Upper lobe of right lung (tissue), 1 donor: Measurements from ENCODE around the gene ERP29. TPM values are rescaled to one million over a fixed set of nuclear protein-coding genes. Genes with fewer than 3 reads are reported as not detected.

Experiments used
- ATAC-seq: fragments of 200-7000 bp; cut with Tn5 transposase; one replicate; pipeline ENCODE4 v1.9.1; 2020; ENCODE audit warnings: mild to moderate bottlenecking, moderate library complexity
- DNase-seq: peaks from one replicate; pipeline ENCODE4 v3.0.0-alpha.2; 2020
- H3K27ac ChIP-seq: fragments of 200-600 bp; one replicate; pipeline ENCODE4 v1.8.0; 2022
- H3K27me3 ChIP-seq: fragments of 200-600 bp; one replicate; pipeline ENCODE4 v1.8.0; 2022; ENCODE audit warnings: mild to moderate bottlenecking
- H3K36me3 ChIP-seq: fragments of 200-600 bp; one replicate; pipeline ENCODE4 v1.8.0; 2022
- H3K4me1 ChIP-seq: fragments of 200-600 bp; one replicate; pipeline ENCODE4 v1.8.0; 2022
- H3K4me3 ChIP-seq: fragments of 200-600 bp; one replicate; pipeline ENCODE4 v1.8.0; 2022; ENCODE audit warnings: mild to moderate bottlenecking
- H3K9me3 ChIP-seq: fragments of 200-600 bp; one replicate; pipeline ENCODE4 v1.8.0; 2022
- intact Hi-C: fragments of 100-400 bp; cut with DNase I; formaldehyde crosslinking; loops from one replicate; pipeline ENCODE4 v1.11.0; 2022
- total RNA-seq: library from RNA; stranded (reverse); fragmentation: NEBNext Ultra II Directional; extraction: Animal tissue kit (Norgen Biotek cat#: 25700); gene quantifications from one replicate; pipeline ENCODE4 v1.2.1, GENCODE V29; 2021
- TF ChIP-seq, protein P1 (sequence below): fragments of 200-600 bp; IDR thresholded peaks from one replicate; pipeline ENCODE4 v1.8.0; 2022; ENCODE audit warnings: antibody characterized with exemption
- donor health status: DM: no; HTN: yes; CAD: no; lungs with severe emphysema.

ERP29 gene
- total RNA-seq, 1 donor from 2014 or later = 160 TPM

DNA sequence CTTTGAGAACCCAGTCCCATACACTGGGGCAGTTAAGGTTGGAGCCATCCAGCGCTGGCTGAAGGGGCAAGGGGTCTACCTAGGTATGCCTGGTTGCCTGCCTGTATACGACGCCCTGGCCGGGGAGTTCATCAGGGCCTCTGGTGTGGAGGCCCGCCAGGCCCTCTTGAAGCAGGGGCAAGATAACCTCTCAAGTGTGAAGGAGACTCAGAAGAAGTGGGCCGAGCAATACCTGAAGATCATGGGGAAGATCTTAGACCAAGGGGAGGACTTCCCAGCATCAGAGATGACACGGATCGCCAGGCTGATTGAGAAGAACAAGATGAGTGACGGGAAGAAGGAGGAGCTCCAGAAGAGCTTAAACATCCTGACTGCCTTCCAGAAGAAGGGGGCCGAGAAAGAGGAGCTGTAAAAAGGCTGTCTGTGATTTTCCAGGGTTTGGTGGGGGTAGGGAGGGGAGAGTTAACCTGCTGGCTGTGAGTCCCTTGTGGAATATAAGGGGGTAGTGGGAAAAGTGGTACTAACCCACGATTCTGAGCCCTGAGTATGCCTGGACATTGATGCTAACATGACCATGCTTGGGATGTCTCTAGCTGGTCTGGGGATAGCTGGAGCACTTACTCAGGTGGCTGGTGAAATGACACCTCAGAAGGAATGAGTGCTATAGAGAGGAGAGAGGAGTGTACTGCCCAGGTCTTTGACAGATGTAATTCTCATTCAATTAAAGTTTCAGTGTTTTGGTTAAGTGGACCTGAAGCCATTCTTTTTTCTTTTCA, 9.2 kb downstream of the ERP29 start:
- DNase-seq = no peak
- no peak overlapping the region for H3K4me3 ChIP-seq
- H3K27ac ChIP-seq = no peak overlapping the region
- H3K9me3 ChIP-seq = no peaks in the 10 kb centered on the region
- ATAC-seq = no peak
- no peaks in the 10 kb centered on the region for H3K27me3 ChIP-seq
- intact Hi-C loops = no loop called here
- peaks cover 61% of the 10 kb centered on the region for H3K36me3 ChIP-seq
- TF ChIP-seq, protein P1, sequence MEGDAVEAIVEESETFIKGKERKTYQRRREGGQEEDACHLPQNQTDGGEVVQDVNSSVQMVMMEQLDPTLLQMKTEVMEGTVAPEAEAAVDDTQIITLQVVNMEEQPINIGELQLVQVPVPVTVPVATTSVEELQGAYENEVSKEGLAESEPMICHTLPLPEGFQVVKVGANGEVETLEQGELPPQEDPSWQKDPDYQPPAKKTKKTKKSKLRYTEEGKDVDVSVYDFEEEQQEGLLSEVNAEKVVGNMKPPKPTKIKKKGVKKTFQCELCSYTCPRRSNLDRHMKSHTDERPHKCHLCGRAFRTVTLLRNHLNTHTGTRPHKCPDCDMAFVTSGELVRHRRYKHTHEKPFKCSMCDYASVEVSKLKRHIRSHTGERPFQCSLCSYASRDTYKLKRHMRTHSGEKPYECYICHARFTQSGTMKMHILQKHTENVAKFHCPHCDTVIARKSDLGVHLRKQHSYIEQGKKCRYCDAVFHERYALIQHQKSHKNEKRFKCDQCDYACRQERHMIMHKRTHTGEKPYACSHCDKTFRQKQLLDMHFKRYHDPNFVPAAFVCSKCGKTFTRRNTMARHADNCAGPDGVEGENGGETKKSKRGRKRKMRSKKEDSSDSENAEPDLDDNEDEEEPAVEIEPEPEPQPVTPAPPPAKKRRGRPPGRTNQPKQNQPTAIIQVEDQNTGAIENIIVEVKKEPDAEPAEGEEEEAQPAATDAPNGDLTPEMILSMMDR = no peak
- peaks cover 4% of the 10 kb centered on the region for H3K4me1 ChIP-seq

DNA sequence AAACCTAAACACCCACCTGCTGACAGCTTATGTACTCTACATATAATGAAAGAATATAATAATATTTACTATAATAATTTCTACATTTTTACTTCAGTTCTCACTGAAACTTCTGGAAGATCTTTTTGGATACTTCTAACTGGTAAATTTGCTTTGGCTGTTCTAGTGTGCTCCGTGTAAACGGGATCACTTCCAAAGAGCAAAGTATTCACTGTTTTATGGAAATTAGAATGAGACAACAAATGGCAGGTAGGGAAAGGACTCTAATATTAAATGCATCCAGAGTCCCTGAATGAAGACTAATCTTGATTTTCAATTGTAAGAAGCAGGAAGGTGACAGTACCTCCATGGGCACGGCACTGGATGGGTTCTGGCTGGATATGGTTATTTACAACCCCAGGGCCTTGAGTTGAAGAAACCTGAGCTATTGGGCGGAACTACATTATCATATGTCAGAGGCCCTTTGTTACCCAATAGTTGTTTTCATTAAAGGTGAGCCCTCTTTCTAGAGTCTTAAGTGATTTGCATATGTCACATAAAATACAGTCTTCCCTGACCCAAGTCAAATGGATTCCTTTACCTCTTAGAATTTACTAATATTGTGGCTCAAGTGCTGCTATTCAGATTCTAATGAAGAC, 10.7 kb downstream of the ERP29 start:
- intact Hi-C loops = no loop called here
- DNase-seq (no peak), ATAC-seq (no peak)
- Histone ChIP-seq H3K36me3 (peaks cover 59% of the 10 kb centered on the region), H3K4me1 (peaks cover 4% of the 10 kb centered on the region), H3K27ac (no peak overlapping the region), H3K9me3 (no peaks in the 10 kb centered on the region), H3K4me3 (no peak overlapping the region), H3K27me3 (no peaks in the 10 kb centered on the region)
- TF ChIP-seq, protein P1 = no peak

DNA sequence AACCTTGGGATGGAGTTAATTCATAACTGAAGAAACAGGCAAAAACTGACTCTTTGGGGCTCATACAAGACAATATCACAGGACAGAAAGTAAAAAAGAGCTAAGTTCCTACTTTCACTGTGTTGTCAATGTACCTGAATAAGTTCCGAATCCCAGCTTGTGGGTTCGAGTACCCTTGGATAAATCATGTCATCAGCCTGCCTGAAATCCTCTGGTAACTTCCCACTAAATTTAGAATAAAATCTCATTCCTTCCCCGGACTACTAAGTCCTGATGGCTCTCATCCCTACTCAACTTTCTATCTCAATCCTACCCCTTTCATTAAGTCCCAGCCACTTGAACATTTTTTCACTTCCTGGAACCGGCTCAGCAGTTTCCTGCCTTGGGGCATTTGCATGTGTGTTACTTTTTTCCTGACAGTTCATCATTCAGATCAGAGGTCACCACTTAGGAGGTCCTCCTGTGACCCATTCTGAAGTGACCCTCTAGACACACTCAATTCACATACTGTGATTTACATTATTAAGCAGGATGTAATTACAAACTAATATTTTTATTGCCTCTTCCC, 12.7 kb downstream of the ERP29 start:
- no peak for ATAC-seq
- Histone ChIP-seq H3K36me3 (peaks cover 61% of the 10 kb centered on the region), H3K27me3 (no peaks in the 10 kb centered on the region), H3K9me3 (no peaks in the 10 kb centered on the region), H3K27ac (no peak overlapping the region), H3K4me1 (peaks cover 4% of the 10 kb centered on the region), H3K4me3 (no peak overlapping the region)
- TF ChIP-seq, protein P1 = no peak
- intact Hi-C loops = no loop called here
- DNase-seq = no peak

DNA sequence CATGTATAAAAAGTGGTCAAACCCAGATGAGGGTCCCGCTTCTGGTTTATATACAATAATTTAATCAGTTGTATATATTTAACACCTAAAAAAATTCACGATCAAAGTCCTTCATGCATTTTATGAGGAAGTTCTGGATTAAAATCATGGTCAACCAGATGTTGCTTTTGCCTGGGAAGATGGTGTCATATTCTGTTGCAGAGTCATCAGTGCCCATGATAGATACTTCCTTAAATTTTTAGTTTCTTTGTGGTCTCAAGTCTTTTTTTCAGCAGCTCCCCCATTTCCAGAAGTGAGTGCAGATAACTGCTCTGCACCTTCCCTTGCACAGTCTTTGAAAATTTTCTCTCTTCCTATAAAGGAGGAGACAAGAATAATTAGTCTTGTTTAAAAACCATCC, 16.1 kb downstream of the ERP29 start:
- TF ChIP-seq, protein P1 = no peak
- ATAC-seq (no peak), DNase-seq (no peak)
- H3K4me1 ChIP-seq = peaks cover 4% of the 10 kb centered on the region
- peaks cover 68% of the 10 kb centered on the region for H3K36me3 ChIP-seq
- no peaks in the 10 kb centered on the region for H3K27me3 ChIP-seq
- no peak overlapping the region for H3K4me3 ChIP-seq
- intact Hi-C loops = no loop called here
- no peaks in the 10 kb centered on the region for H3K9me3 ChIP-seq
- H3K27ac ChIP-seq = no peak overlapping the region

GRCh38 chr12:112031472-112031871, 18.2 kb downstream of the ERP29 start:
- Histone ChIP-seq H3K27ac (no peak overlapping the region), H3K9me3 (no peaks in the 10 kb centered on the region), H3K27me3 (no peaks in the 10 kb centered on the region), H3K36me3 (peaks cover 78% of the 10 kb centered on the region), H3K4me1 (no peaks in the 10 kb centered on the region), H3K4me3 (no peak overlapping the region)
- ATAC-seq (no peak), DNase-seq (no peak)
- TF ChIP-seq, protein P1 = no peak
- intact Hi-C loops = no loop called here
